Activated CD4-positive, alpha-beta memory T cell treated with anti-CD3 and anti-CD28 coated beads, Interleukin-2, amount 10 ng/mL, durations not matched to agents 7 days and 5 days (primary cell): ENCODE data around the gene PNMA6F. TPM values are rescaled to one million over a fixed set of nuclear protein-coding genes. Genes with fewer than 3 reads are reported as not detected.
"Not testable (repeated sequence)": the region's sequence is repeated elsewhere in the genome, so short reads cannot be mapped to it uniquely, and the experiment has no call there.

Experiments used
- CTCF ChIA-PET: fragments of 350-600 bp; sonication (Branson Sonifier 250); formaldehyde crosslinking; loops from one replicate; lab custom pipeline; 2021; ENCODE audit warnings: antibody characterized with exemption, inconsistent platforms; lab: Charles Lee
- POLR2A ChIA-PET: fragments of 350-600 bp; sonication (Branson Sonifier 250); formaldehyde crosslinking; loops from one replicate; lab custom pipeline; 2021; ENCODE audit warnings: antibody characterized with exemption; lab: Charles Lee
- DNase-seq: peaks from one replicate; pipeline ENCODE4 v3.0.0-alpha.2; 2020
- H3K27ac Mint-ChIP-seq: one replicate; pipeline ENCODE4 v1.8.0; 2021; ENCODE audit warnings: mild to moderate bottlenecking, mixed read lengths
- H3K27me3 Mint-ChIP-seq: one replicate; pipeline ENCODE4 v1.8.0; 2021; ENCODE audit warnings: mixed read lengths
- H3K36me3 Mint-ChIP-seq: one replicate; pipeline ENCODE4 v1.8.0; 2021; ENCODE audit warnings: low read depth, mixed read lengths
- H3K4me1 Mint-ChIP-seq: one replicate; pipeline ENCODE4 v1.8.0; 2021; ENCODE audit warnings: mixed read lengths
- H3K4me3 Mint-ChIP-seq: one replicate; pipeline ENCODE4 v1.8.0; 2021; ENCODE audit warnings: mild to moderate bottlenecking, mixed read lengths
- H3K9me3 Mint-ChIP-seq: one replicate; pipeline ENCODE4 v1.8.0; 2021; ENCODE audit warnings: mixed read lengths
- total RNA-seq, 2 experiments: library from RNA; stranded (reverse); gene quantifications; one replicate each; pipeline ENCODE4 v1.2.3, GENCODE V29; 2021

The PNMA6F gene
- total RNA-seq, 2 experiments from 2014 or later, result not detected

GRCh38 chrX:153333266-153333665, 11.7 kb upstream of the PNMA6F start:
- Mint-ChIP-seq H3K4me1 (peaks cover 37% of the 10 kb centered on the region), H3K27me3 (peaks cover 8% of the 10 kb centered on the region), H3K36me3 (peaks cover 15% of the 10 kb centered on the region), H3K9me3 (no peaks in the 10 kb centered on the region), H3K4me3 (peak overlapping the region; percentile 76), H3K27ac (no peak overlapping the region)
- DNase-seq, result no peak
- POLR2A ChIA-PET, result interaction anchor here (0.8 to 1.8 kb wide), 3 partner anchors 10 to 33 kb away, joined by 3 to 17 read pairs (median 3); no protein-coding TSS in a partner anchor
- CTCF ChIA-PET, result no interaction called here

- Mint-ChIP-seq H3K36me3 (no peaks in the 10 kb centered on the region), H3K27ac (no peak overlapping the region), H3K9me3 (peaks cover 2% of the 10 kb centered on the region), H3K4me3 (no peak overlapping the region), H3K4me1 (no peaks in the 10 kb centered on the region), H3K27me3 (peaks cover 33% of the 10 kb centered on the region)
- ChIA-PET POLR2A (no interaction called here), CTCF (no interaction called here)
- no peak for DNase-seq
Measured at GRCh38 chrX:153327561-153327960, 6.0 kb upstream of the PNMA6F start.

- POLR2A ChIA-PET, result no interaction called here
- Mint-ChIP-seq H3K9me3 (no peaks in the 10 kb centered on the region), H3K27ac (no peak overlapping the region), H3K4me1 (no peaks in the 10 kb centered on the region), H3K27me3 (peaks cover 18% of the 10 kb centered on the region), H3K36me3 (no peaks in the 10 kb centered on the region), H3K4me3 (no peak overlapping the region)
- DNase-seq, result no peak
- CTCF ChIA-PET, result no interaction called here
Measured at GRCh38 chrX:153320555-153321184, 897 bp downstream of the PNMA6F start.

- H3K36me3 Mint-ChIP-seq, DNase-seq, H3K4me3 Mint-ChIP-seq, H3K4me1 Mint-ChIP-seq, H3K27ac Mint-ChIP-seq, POLR2A ChIA-PET, CTCF ChIA-PET, H3K9me3 Mint-ChIP-seq: not testable (repeated sequence)
- H3K27me3 Mint-ChIP-seq, result peaks cover 14% of the 10 kb centered on the region
Measured at GRCh38 chrX:153320047-153320443, 1.5 kb downstream of the PNMA6F start.

GRCh38 chrX:153319295-153320046, 2.1 kb downstream of the PNMA6F start:
- no peak overlapping the region for H3K27ac Mint-ChIP-seq
- POLR2A ChIA-PET, result no interaction called here

GRCh38 chrX:153318811-153319210, 2.8 kb downstream of the PNMA6F start:
- Mint-ChIP-seq H3K4me3 (no peak overlapping the region), H3K4me1 (no peaks in the 10 kb centered on the region), H3K27ac (no peak overlapping the region), H3K9me3 (no peaks in the 10 kb centered on the region), H3K27me3 (peaks cover 10% of the 10 kb centered on the region), H3K36me3 (no peaks in the 10 kb centered on the region)
- DNase-seq, result no peak
- CTCF ChIA-PET, result no interaction called here
- POLR2A ChIA-PET, result no interaction called here

More at GRCh38 chrX:153319295-153320046, 2.1 kb downstream of the PNMA6F start:
- H3K4me3 Mint-ChIP-seq, result no peak overlapping the region
- DNase-seq, result no peak
- no peaks in the 10 kb centered on the region for H3K9me3 Mint-ChIP-seq
- peaks cover 10% of the 10 kb centered on the region for H3K27me3 Mint-ChIP-seq
- H3K36me3 Mint-ChIP-seq, result no peaks in the 10 kb centered on the region
- no peaks in the 10 kb centered on the region for H3K4me1 Mint-ChIP-seq
- CTCF ChIA-PET, result no interaction called here

- ChIA-PET CTCF (no interaction called here), POLR2A (no interaction called here)
- Mint-ChIP-seq H3K27me3 (peaks cover 8% of the 10 kb centered on the region), H3K4me1 (no peaks in the 10 kb centered on the region), H3K4me3 (no peak overlapping the region), H3K9me3 (no peaks in the 10 kb centered on the region), H3K27ac (no peak overlapping the region), H3K36me3 (no peaks in the 10 kb centered on the region)
- no peak for DNase-seq
Measured at GRCh38 chrX:153317996-153318722, 3.4 kb downstream of the PNMA6F start.

GRCh38 chrX:153317306-153317705, 4.3 kb downstream of the PNMA6F start:
- CTCF ChIA-PET, result no interaction called here
- H3K27ac Mint-ChIP-seq, result no peak overlapping the region
- no peaks in the 10 kb centered on the region for H3K36me3 Mint-ChIP-seq
- peaks cover 6% of the 10 kb centered on the region for H3K27me3 Mint-ChIP-seq
- POLR2A ChIA-PET, result no interaction called here
- no peak overlapping the region for H3K4me3 Mint-ChIP-seq
- H3K4me1 Mint-ChIP-seq, result no peaks in the 10 kb centered on the region
- H3K9me3 Mint-ChIP-seq, result no peaks in the 10 kb centered on the region
- DNase-seq, result no peak

GRCh38 chrX:153312842-153313241, 8.7 kb downstream of the PNMA6F start:
- Mint-ChIP-seq H3K27me3 (no peaks in the 10 kb centered on the region), H3K27ac (no peak overlapping the region), H3K36me3 (no peaks in the 10 kb centered on the region), H3K4me3 (no peak overlapping the region), H3K9me3 (no peaks in the 10 kb centered on the region), H3K4me1 (no peaks in the 10 kb centered on the region)
- no peak for DNase-seq
- CTCF ChIA-PET, result no interaction called here
- POLR2A ChIA-PET, result no interaction called here

GRCh38 chrX:153312041-153312440, 9.5 kb downstream of the PNMA6F start:
- CTCF ChIA-PET, result no interaction called here
- Mint-ChIP-seq H3K4me3 (no peak overlapping the region), H3K27ac (no peak overlapping the region), H3K4me1 (no peaks in the 10 kb centered on the region), H3K27me3 (no peaks in the 10 kb centered on the region), H3K36me3 (no peaks in the 10 kb centered on the region), H3K9me3 (no peaks in the 10 kb centered on the region)
- POLR2A ChIA-PET, result no interaction called here
- no peak for DNase-seq

GRCh38 chrX:153310901-153311300, 10.7 kb downstream of the PNMA6F start:
- CTCF ChIA-PET, result no interaction called here
- POLR2A ChIA-PET, result no interaction called here
- H3K4me1 Mint-ChIP-seq, result no peaks in the 10 kb centered on the region

GRCh38 chrX:153307276-153308178, 14.0 kb downstream of the PNMA6F start:
- Mint-ChIP-seq H3K27ac (no peak overlapping the region), H3K4me1 (no peaks in the 10 kb centered on the region), H3K27me3 (peaks cover 20% of the 10 kb centered on the region), H3K36me3 (no peaks in the 10 kb centered on the region), H3K4me3 (no peak overlapping the region), H3K9me3 (no peaks in the 10 kb centered on the region)
- CTCF ChIA-PET, result no interaction called here
- POLR2A ChIA-PET, result no interaction called here
- no peak for DNase-seq

More at GRCh38 chrX:153310901-153311300, 10.7 kb downstream of the PNMA6F start:
- no peaks in the 10 kb centered on the region for H3K9me3 Mint-ChIP-seq
- no peaks in the 10 kb centered on the region for H3K36me3 Mint-ChIP-seq
- no peak overlapping the region for H3K4me3 Mint-ChIP-seq
- no peaks in the 10 kb centered on the region for H3K27me3 Mint-ChIP-seq
- no peak overlapping the region for H3K27ac Mint-ChIP-seq
- no peak for DNase-seq
